ENCODE results near the gene EMX1.

GRCh38 chr2:72908741-72909140, 8.6 kb upstream of the EMX1 start:
- no peak for TF ChIP-seq CTCF (IDR thresholded peaks at IDR 0.05)
- TF ChIP-seq POLR2A (IDR thresholded peaks at IDR 0.05), result no peak

Measured in esophagus squamous epithelium (tissue), 4 donors.